PC-9 (cell line): ENCODE data around the gene ATP7A. TPM values are rescaled to one million over a fixed set of nuclear protein-coding genes. Genes with fewer than 3 reads are reported as not detected.

Experiments
- BruUV-seq: library from RNA; stranded (reverse); fragments of 400-500 nt; replicated peaks from 2 replicates; lab custom pipeline; 2021; lab: Mats Ljungman, UMichigan
- CTCF ChIA-PET: fragments of 300-600 bp; sonication (Branson Sonifier 250); formaldehyde crosslinking; loops from one replicate; lab custom pipeline; 2022; ENCODE audit warnings: antibody characterized with exemption; lab: Charles Lee
- POLR2A ChIA-PET: fragments of 300-600 bp; sonication (Branson Sonifier 250); formaldehyde crosslinking; loops from one replicate; lab custom pipeline; 2022; ENCODE audit warnings: antibody characterized with exemption; ENCODE audit not compliant: unreplicated experiment; lab: Charles Lee
- DNase-seq, 2 experiments: peaks; one replicate each; pipeline versions ENCODE4 v3.0.0 to v3.0.0-alpha.2; 2015 to 2022; ENCODE audit warnings: mixed read lengths in 1 of 2
- H2AFZ ChIP-seq: fragments of 200-600 bp; sonication (generic); 2 replicates; pipeline ENCODE4 v1.8.1; 2017; ENCODE audit warnings: antibody characterized with exemption
- H3F3A ChIP-seq: fragments of 200-600 bp; sonication (generic); 2 replicates; pipeline ENCODE4 v1.8.1; 2017; ENCODE audit warnings: antibody characterized with exemption, mild to moderate bottlenecking, low read depth; ENCODE audit not compliant: insufficient read depth
- H3K27ac ChIP-seq: fragments of 200-600 bp; sonication (generic); 2 replicates; pipeline ENCODE4 v1.6.1; 2016; ENCODE audit warnings: mixed run types
- H3K27me3 ChIP-seq: fragments of 200-600 bp; sonication (generic); 2 replicates; pipeline ENCODE4 v1.6.1; 2016; ENCODE audit warnings: low read depth, mixed run types; ENCODE audit not compliant: insufficient read depth
- H3K36me3 ChIP-seq: fragments of 200-600 bp; sonication (generic); 2 replicates; pipeline ENCODE4 v1.6.1; 2016; ENCODE audit warnings: low read depth, mixed run types
- H3K4me1 ChIP-seq: fragments of 200-600 bp; sonication (generic); replicated peaks from 2 replicates; pipeline ENCODE4 v1.6.1; 2016; ENCODE audit warnings: mixed run types; ENCODE audit not compliant: insufficient read depth
- H3K4me2 ChIP-seq: fragments of 200-600 bp; sonication (generic); 2 replicates; pipeline ENCODE4 v1.6.1; 2017; ENCODE audit warnings: mixed run types
- H3K4me3 ChIP-seq: fragments of 200-600 bp; sonication (generic); 2 replicates; pipeline ENCODE4 v1.6.1; 2016; ENCODE audit warnings: mixed run types
- H3K79me2 ChIP-seq: fragments of 200-600 bp; sonication (generic); 2 replicates; pipeline ENCODE4 v1.6.1; 2017; ENCODE audit warnings: low read depth, mixed run types
- H3K9me2 ChIP-seq: fragments of 200-600 bp; sonication (generic); 2 replicates; pipeline ENCODE4 v1.8.1; 2017; ENCODE audit warnings: mild to moderate bottlenecking; ENCODE audit not compliant: insufficient read depth
- H3K9me3 ChIP-seq: fragments of 200-600 bp; sonication (generic); 2 replicates; pipeline ENCODE4 v1.8.1; 2016; ENCODE audit warnings: low read depth; ENCODE audit not compliant: insufficient read depth
- H4K20me1 ChIP-seq: fragments of 200-600 bp; sonication (generic); 2 replicates; pipeline ENCODE4 v1.8.1; 2017; ENCODE audit not compliant: insufficient read depth
- EZH2 ChIP-seq: fragments of 200-600 bp; sonication (generic); IDR thresholded peaks from 2 replicates; pipeline ENCODE4 v1.8.0; 2017; ENCODE audit warnings: antibody characterized with exemption, low read depth
- intact Hi-C: fragments of 100-400 bp; cut with micrococcal nuclease; formaldehyde crosslinking; loops from one replicate; pipeline ENCODE4 v1.10.0; 2022; ENCODE audit not compliant: unreplicated experiment
- total RNA-seq: library from RNA; stranded (reverse); gene quantifications from 2 replicates; pipeline ENCODE4 v1.2.3, GENCODE V29; 2021
- TF ChIP-seq, protein P1 (sequence below): fragments of 200-600 bp; sonication (generic); conservative IDR thresholded peaks from 2 replicates; pipeline ENCODE4 v1.6.1; 2017; ENCODE audit warnings: mixed run types, antibody characterized with exemption, mild to moderate bottlenecking, moderate library complexity

Gene ATP7A
- total RNA-seq, 1 experiment from 2014 or later, result 13.8 TPM

- POLR2A ChIA-PET, result no interaction called here
- Histone ChIP-seq H4K20me1 (no peaks in the 10 kb centered on the region), H3K27ac (no peak overlapping the region), H3K27me3 (no peaks in the 10 kb centered on the region), H3F3A (no peaks in the 10 kb centered on the region), H3K9me3 (no peaks in the 10 kb centered on the region), H3K36me3 (no peaks in the 10 kb centered on the region), H3K79me2 (no peaks in the 10 kb centered on the region), H2AFZ (no peak overlapping the region), H3K9me2 (no peaks in the 10 kb centered on the region), H3K4me1 (no peaks in the 10 kb centered on the region), H3K4me3 (no peak overlapping the region), H3K4me2 (no peak overlapping the region)
- intact Hi-C loops, result no loop called here
- CTCF ChIA-PET, result no interaction called here
- no peak for DNase-seq
- BruUV-seq, result no TSS peak
- TF ChIP-seq EZH2, result no peak
- TF ChIP-seq, protein P1, sequence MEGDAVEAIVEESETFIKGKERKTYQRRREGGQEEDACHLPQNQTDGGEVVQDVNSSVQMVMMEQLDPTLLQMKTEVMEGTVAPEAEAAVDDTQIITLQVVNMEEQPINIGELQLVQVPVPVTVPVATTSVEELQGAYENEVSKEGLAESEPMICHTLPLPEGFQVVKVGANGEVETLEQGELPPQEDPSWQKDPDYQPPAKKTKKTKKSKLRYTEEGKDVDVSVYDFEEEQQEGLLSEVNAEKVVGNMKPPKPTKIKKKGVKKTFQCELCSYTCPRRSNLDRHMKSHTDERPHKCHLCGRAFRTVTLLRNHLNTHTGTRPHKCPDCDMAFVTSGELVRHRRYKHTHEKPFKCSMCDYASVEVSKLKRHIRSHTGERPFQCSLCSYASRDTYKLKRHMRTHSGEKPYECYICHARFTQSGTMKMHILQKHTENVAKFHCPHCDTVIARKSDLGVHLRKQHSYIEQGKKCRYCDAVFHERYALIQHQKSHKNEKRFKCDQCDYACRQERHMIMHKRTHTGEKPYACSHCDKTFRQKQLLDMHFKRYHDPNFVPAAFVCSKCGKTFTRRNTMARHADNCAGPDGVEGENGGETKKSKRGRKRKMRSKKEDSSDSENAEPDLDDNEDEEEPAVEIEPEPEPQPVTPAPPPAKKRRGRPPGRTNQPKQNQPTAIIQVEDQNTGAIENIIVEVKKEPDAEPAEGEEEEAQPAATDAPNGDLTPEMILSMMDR, result no peak
These were observed 57.1 kb downstream of the ATP7A start for GRCh38 chrX:77967631-77968030.

DNA sequence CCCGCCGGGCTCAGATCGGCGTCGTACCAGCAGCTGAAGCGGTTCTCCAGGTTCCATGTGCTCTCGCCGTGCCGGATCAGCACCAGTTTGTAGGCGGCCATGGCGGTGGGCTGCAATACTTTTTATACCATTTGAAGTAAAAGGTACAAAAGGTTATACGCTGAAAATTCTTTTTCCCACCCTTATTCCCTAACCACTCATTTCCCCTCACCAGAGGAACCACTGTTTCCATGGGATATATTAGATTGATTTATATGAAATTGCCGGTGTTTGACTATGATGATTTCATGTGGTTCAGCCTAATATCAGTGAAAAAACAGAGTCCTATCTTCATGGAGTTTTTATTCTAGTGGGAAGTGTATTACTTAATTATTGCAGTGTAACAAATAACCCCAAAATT is 59.0 kb downstream of the ATP7A start, which contains the start of gene PGAM4:
Gene PGAM4 (minus strand): TSS at position 101 of the 400 bp plus-strand sequence. CDS start 0 bp downstream, at position 101.
- no TSS peak for BruUV-seq
- no peaks in the 10 kb centered on the region for H3K27me3 ChIP-seq
- no peaks in the 10 kb centered on the region for H3K4me1 ChIP-seq
- H3F3A ChIP-seq, result no peaks in the 10 kb centered on the region
- TF ChIP-seq, protein P1, result no peak
- TF ChIP-seq EZH2, result no peak
- H3K9me3 ChIP-seq, result no peaks in the 10 kb centered on the region
- no peaks in the 10 kb centered on the region for H4K20me1 ChIP-seq
- H2AFZ ChIP-seq, result no peak within 1 kb of the TSS
- ChIA-PET POLR2A (no interaction called here), CTCF (no interaction called here)
- no peak within 1 kb of the TSS for H3K4me2 ChIP-seq
- no peaks in the 10 kb centered on the region for H3K36me3 ChIP-seq
- no peak within 1 kb of the TSS for H3K4me3 ChIP-seq
- no peak for DNase-seq
- no peaks in the 10 kb centered on the region for H3K79me2 ChIP-seq
- no peak within 1 kb of the TSS for H3K27ac ChIP-seq
- H3K9me2 ChIP-seq, result no peaks in the 10 kb centered on the region; the same call in 1 of the 2 replicates
- intact Hi-C loops, result no loop called here

- H3K79me2 ChIP-seq, result no peaks in the 10 kb centered on the region
- ChIA-PET POLR2A (no interaction called here), CTCF (no interaction called here)
- H2AFZ ChIP-seq, result no peak overlapping the region
- intact Hi-C loops, result no loop called here
- no peak for TF ChIP-seq EZH2
- TF ChIP-seq, protein P1, result no peak
- H3K27me3 ChIP-seq, result no peaks in the 10 kb centered on the region
- H3K4me2 ChIP-seq, result no peak overlapping the region
- H3K4me1 ChIP-seq, result peaks cover 7% of the 10 kb centered on the region
- no peak for DNase-seq
- no peak overlapping the region for H3K4me3 ChIP-seq
- no peaks in the 10 kb centered on the region; the same call in 1 of the 2 replicates for H3K9me2 ChIP-seq
- H3K27ac ChIP-seq, result no peak overlapping the region
- H3F3A ChIP-seq, result no peaks in the 10 kb centered on the region
- no TSS peak for BruUV-seq
- no peaks in the 10 kb centered on the region for H4K20me1 ChIP-seq
- no peaks in the 10 kb centered on the region for H3K36me3 ChIP-seq
- no peaks in the 10 kb centered on the region for H3K9me3 ChIP-seq
These were observed 65.3 kb downstream of the ATP7A start for GRCh38 chrX:77975755-77976154.
